SIG-M5 treated with dmso at 0.1 percent for 504 hours (cell line): ENCODE measurements around the gene KRI1.
"Not testable (repeated sequence)": the region's sequence is repeated elsewhere in the genome, so short reads cannot be mapped to it uniquely, and the experiment has no call there.

Experiments
- DNase-seq: peaks from one replicate; lab custom pipeline; 2025; ENCODE audit not compliant: unreplicated experiment; lab: John Stamatoyannopoulos, UW

KRI1 gene

DNA sequence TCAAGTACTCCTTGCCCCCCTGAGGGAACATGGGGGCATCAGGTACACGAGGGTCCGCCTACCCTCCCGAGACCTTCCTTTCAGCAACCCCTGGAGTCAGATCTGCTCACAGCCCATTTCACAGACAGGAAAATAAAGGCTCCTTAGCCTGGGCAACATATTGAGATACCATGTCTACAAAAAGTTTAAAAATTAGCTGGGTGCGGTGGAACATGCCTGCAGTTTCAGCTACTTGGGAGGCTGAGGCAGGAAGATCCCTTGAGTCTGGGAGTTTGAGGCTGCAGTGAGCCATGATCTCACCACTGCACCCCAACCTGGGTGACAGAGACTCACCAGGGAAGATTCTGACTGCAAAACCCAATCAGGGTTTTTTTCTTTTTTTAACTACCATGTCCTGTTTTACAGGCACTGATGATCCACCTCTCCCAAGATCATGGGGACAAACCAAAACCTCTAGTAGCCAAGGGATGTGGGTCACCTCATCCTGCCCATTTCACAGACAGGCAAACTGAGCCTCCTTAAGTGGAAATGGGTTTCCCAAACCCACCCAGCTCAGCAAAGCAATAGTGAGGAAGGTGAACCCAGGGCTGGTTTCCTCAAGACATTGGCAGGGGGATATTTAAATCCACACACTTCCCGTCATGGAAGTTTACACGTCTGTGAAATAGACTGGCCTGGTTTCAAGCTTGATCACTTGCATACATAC is 9.4 kb upstream of the KRI1 start:
- DNase-seq, result no peak

GRCh38 chr19:10574462-10574861 is 8.7 kb upstream of the KRI1 start:
- no peak for DNase-seq

GRCh38 chr19:10573793-10574192 is 8.0 kb upstream of the KRI1 start:
- DNase-seq, result not testable (repeated sequence)

DNA sequence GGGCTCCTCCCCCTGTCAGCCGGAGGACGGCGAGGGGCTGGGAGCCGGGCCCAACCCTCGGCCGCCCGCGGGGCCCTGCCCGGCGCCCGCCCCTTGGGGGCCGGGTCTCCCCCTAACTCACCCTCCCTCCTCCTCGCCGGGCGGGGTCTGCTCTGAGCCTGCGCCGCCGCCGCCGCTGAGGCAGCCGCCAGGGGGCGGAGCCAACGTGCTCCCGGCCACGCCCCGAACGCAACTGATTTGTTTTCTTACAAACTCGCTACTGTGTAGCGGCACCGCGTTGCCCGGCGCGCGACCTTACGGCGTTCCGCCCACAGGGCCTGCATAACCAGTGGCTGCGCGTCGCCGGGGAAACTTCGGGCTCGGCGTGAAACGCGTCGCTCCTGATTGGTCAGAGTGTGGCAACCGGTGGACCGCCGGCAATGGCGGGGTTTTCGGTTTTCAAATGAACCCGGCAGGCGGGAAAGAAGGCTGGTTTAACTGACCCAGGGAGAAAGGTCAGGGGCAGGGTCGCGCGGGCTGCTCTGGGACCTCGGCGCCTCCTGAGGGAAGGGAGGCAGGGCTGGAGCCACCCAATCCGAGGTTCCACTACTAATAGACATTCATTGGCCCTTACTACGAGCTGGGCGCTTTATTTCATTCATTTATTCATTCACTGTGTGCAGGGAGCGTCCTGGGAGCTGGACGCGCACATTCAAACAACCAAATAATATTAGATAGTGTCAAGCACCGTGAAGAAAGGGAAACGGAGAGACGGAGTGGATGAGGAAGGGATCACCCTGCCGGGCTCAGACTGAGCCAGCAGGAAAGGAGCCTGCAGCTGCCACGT is 3.2 kb upstream of the KRI1 start, which contains the start of gene CDKN2D:
Gene CDKN2D (minus strand): TSS at position 154 of the 826 bp plus-strand sequence. CDS start 326 bp downstream, outside the sequence.
- DNase-seq, result peak; percentile 97

DNA sequence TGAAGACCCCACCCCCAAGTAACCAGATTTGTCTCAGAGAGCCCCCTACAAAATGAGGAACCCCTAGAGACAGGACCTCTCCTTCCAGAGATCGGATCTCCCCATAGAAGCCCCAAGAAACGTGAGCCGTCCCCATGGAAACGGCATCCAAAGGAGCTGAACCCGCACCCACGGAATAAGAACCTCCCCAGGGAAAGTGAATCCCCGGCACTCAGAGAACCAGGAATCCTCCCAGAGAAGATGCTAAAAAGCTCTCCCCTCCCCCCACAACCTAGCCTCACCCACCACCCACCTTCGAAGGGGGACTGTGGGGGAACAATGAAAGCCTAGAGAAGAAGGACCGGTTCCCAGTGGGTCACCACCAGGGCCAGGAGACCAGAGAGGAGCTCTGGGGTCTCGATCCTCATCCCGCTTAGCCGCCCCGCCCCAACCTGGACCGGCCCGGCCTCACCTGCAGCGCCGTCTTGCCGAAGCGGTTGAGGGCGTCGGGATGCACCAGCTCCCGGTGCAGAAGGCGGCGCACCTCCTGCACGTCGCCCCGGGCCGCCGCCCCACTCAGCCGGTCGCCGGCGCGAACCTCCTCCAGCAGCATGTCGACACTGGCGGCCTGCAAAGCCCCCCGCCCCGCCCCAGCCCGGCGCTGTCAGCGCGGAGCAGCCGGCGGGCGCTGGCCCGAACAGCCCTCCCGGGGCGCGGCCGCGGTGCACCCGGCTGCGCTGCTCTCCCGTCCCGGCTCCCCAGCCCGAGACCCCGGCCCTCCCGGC is 2.4 kb upstream of the KRI1 start:
- DNase-seq, result peak; percentile 54

- no peak for DNase-seq
Measured at GRCh38 chr19:10567656-10568055, 1.8 kb upstream of the KRI1 start.

GRCh38 chr19:10566658-10567410 is 1.0 kb upstream of the KRI1 start:
- peak; percentile 60 for DNase-seq

- DNase-seq, result no peak
Measured at GRCh38 chr19:10566408-10566657, 523 bp upstream of the KRI1 start.

DNA sequence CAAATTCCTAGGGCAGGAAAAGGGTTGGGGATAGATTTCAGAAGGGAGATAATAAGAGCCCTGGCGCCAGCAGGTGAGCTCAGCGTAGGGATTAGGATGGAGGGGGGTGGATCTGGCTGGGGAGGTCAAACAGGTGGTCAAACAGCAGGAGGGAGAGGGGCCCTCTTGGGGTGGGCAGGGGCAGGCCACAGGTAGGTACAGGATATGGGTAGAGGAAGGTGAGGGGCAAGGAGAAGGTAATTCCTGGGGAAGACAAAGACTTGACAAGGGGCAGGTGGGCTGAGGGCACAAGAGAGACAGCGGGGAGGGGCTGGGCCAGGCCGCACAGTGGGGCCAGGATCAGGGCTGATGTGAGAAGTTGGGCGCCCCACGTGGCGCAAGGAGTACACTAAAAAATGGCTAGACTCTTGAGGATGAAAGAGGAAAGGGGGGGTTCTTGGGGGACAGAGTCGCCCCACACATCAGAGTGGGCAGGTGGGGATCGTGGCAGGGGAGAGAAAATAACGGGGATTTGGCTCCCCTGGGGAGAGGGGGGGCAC is 713 bp downstream of the KRI1 start:
- DNase-seq, result peak; percentile 55

GRCh38 chr19:10562609-10563008 is 3.2 kb downstream of the KRI1 start:
- DNase-seq, result no peak

DNA sequence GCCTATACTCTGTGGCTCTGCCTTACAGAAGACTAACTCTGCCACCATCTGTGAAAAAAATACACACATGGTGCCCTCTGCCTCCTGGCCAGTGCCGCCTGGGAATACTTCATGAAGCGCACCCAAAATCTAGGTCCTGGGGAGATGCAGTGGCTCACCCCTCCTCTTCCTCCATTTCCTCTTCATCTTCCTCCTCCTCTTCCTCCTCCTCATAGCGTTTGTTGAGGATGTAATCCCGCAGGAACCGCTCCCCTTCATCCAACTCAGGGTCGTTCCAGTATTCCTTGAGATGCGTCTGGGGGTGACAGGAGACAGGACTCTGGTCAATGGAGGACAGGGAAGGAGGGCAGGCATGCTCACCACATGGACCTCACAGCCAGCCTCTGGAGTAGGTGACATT is 5.7 kb downstream of the KRI1 start:
- no peak for DNase-seq

- DNase-seq, result no peak
Measured at GRCh38 chr19:10557603-10558197, 8.1 kb downstream of the KRI1 start.

- DNase-seq, result no peak
Measured at GRCh38 chr19:10555610-10555973, 10.2 kb downstream of the KRI1 start.

GRCh38 chr19:10554760-10555609 is 10.8 kb downstream of the KRI1 start:
- DNase-seq, result no peak

- DNase-seq, result no peak
Measured at GRCh38 chr19:10553943-10554381, 11.8 kb downstream of the KRI1 start.

GRCh38 chr19:10553087-10553667 is 12.6 kb downstream of the KRI1 start:
- DNase-seq, result no peak

GRCh38 chr19:10552510-10553053 is 13.2 kb downstream of the KRI1 start:
- no peak for DNase-seq

DNA sequence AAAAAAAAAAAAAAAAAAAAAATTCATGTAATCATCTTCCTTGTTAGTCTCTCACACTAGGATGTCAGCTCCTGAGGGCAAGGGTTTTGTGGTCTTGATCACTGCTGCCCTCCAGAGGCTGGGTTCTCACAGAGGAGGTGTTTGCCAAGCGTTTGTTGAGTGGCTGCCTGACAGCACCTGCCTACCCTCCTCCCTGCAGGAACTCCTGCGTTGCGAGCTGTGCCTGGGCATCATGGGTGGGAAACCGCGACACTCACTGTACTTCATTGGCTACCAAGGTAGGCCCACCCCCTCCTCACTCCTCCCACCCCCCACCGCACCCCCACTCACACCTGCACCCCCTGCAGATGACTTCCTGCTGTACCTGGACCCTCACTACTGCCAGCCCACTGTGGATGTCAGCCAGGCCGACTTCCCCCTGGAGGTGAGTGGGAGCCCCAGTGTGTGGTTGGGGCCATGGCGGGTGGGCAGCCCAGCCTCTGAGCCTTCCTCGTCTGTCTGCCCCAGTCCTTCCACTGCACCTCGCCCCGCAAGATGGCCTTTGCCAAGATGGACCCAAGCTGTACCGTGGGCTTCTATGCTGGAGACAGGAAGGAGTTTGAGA is 14.0 kb downstream of the KRI1 start:
- peak; percentile 56 for DNase-seq
